ENCODE results near the gene ZNF544.
"Not testable (repeated sequence)": the region's sequence is repeated elsewhere in the genome, so short reads cannot be mapped to it uniquely, and the experiment has no call there.

Gene ZNF544

GRCh38 chr19:58305065-58305931 is 76.6 kb downstream of the ZNF544 start, which contains the start of gene ERVK3-1:
ERVK3-1 (plus strand) TSS chr19:58305377; CDS start chr19:58312169, 6,792 bp downstream.
- peak; percentile 97 for DNase-seq (ENCODE audit: low spot score)

- DNase-seq (ENCODE audit: low spot score) = no peak
Observed at GRCh38 chr19:58305932-58306323, 77.2 kb downstream of the ZNF544 start.

DNA sequence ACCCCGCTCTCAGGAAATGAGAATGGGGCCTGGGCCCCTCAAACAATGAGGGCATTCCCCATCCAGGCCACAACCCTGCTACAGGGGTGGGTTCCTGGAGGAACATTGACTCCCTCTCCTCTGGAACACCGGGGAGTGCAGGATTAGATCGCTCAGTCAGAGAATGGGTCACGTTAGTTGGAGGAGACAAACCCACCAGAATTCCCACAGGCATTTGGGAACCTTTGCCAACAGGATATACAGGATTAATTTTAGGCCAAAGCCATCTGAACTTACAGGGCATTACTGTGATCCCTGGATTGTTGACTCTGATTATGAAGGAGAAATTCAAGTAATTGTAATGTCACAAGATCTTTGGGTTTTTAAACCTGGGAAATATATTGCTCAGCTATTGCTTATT is 79.0 kb downstream of the ZNF544 start:
- DNase-seq (ENCODE audit: low spot score) = no peak

- not testable (repeated sequence) for DNase-seq (ENCODE audit: low spot score)
Observed at GRCh38 chr19:58310685-58311084, 82.0 kb downstream of the ZNF544 start.

- no peak for DNase-seq (ENCODE audit: low spot score)
Observed at GRCh38 chr19:58311345-58311865, 82.7 kb downstream of the ZNF544 start.

Measured in globus pallidus (tissue), 1 donor.